Trophoblast cell (in vitro differentiated cells and primary cell): ENCODE data around the gene TRMT112.
"Not testable (repeated sequence)": the region's sequence is repeated elsewhere in the genome, so short reads cannot be mapped to it uniquely, and the experiment has no call there.

Source experiments
- DNase-seq, 2 donors: peaks; one replicate each; pipeline ENCODE4 v3.0.0-alpha.2; 2016
- H2AFZ ChIP-seq: 2 replicates; pipeline ENCODE4 v1.6.1; 2013; ENCODE audit warnings: low read length, moderate library complexity, mild to moderate bottlenecking; ENCODE audit not compliant: insufficient read depth, poor library complexity
- H2AK5ac ChIP-seq: 2 replicates; pipeline ENCODE4 v1.6.1; 2013; ENCODE audit warnings: mild to moderate bottlenecking, low read length
- H2BK120ac ChIP-seq: 2 replicates; pipeline ENCODE4 v1.6.1; 2013; ENCODE audit warnings: low read length, mild to moderate bottlenecking, moderate library complexity; ENCODE audit not compliant: insufficient read depth, poor library complexity
- H2BK12ac ChIP-seq: 2 replicates; pipeline ENCODE4 v1.6.1; 2013; ENCODE audit warnings: mild to moderate bottlenecking, low read length, moderate library complexity
- H2BK5ac ChIP-seq: 2 replicates; pipeline ENCODE4 v1.6.1; 2013; ENCODE audit warnings: low read length, low read depth, moderate library complexity, mild to moderate bottlenecking; ENCODE audit not compliant: poor library complexity
- H3K14ac ChIP-seq: 2 replicates; pipeline ENCODE4 v1.6.1; 2013; ENCODE audit warnings: mild to moderate bottlenecking, low read length
- H3K18ac ChIP-seq: 2 replicates; pipeline ENCODE4 v1.6.1; 2013; ENCODE audit warnings: mild to moderate bottlenecking, low read length
- H3K23ac ChIP-seq: 2 replicates; pipeline ENCODE4 v1.6.1; 2013; ENCODE audit warnings: low read length
- H3K27ac ChIP-seq: 2 replicates; pipeline ENCODE4 v1.5.1; 2013; ENCODE audit warnings: low read depth, mild to moderate bottlenecking, inconsistent platforms, low read length, moderate library complexity
- H3K27me3 ChIP-seq: 2 replicates; pipeline ENCODE4 v1.6.1; 2013; ENCODE audit warnings: inconsistent platforms, mild to moderate bottlenecking, low read length, moderate library complexity; ENCODE audit not compliant: insufficient read depth
- H3K36me3 ChIP-seq, 2 experiments: 1 replicate in 1 of 2; 2 replicates in 1 of 2; pipeline ENCODE4 v1.6.1; 2013; ENCODE audit warnings: low read length in 2 of 2, mild to moderate bottlenecking in 2 of 2, moderate library complexity in 1 of 2; ENCODE audit not compliant: insufficient read depth in 2 of 2, control insufficient read depth in 1 of 2
- H3K4ac ChIP-seq: 2 replicates; pipeline ENCODE4 v1.6.1; 2013; ENCODE audit warnings: low read depth, mild to moderate bottlenecking, low read length, moderate library complexity
- H3K4me1 ChIP-seq, 2 experiments: 1 replicate in 1 of 2; 2 replicates in 1 of 2; pipeline ENCODE4 v1.6.1; 2013; ENCODE audit warnings: low read length in 2 of 2, mild to moderate bottlenecking in 2 of 2, moderate library complexity in 1 of 2; ENCODE audit not compliant: insufficient read depth in 2 of 2, control insufficient read depth in 1 of 2
- H3K4me2 ChIP-seq: 2 replicates; pipeline ENCODE4 v1.6.1; 2013; ENCODE audit warnings: inconsistent platforms, mild to moderate bottlenecking, low read length, moderate library complexity
- H3K4me3 ChIP-seq: 2 replicates; pipeline ENCODE4 v1.5.1; 2013; ENCODE audit warnings: mild to moderate bottlenecking, low read depth, low read length, inconsistent platforms
- H3K79me1 ChIP-seq: one replicate; pipeline ENCODE4 v1.6.1; 2013; ENCODE audit warnings: low read length
- H3K79me2 ChIP-seq: 2 replicates; pipeline ENCODE4 v1.6.1; 2013; ENCODE audit warnings: low read length, mild to moderate bottlenecking; ENCODE audit not compliant: control insufficient read depth, insufficient read depth, poor library complexity
- H3K9ac ChIP-seq: 2 replicates; pipeline ENCODE4 v1.6.1; 2013; ENCODE audit warnings: mild to moderate bottlenecking, low read length
- H3K9me3 ChIP-seq: 2 replicates; pipeline ENCODE4 v1.6.1; 2013; ENCODE audit warnings: low read depth, mild to moderate bottlenecking, control low read depth, inconsistent platforms, low read length; ENCODE audit not compliant: insufficient read depth
- H4K12ac ChIP-seq: 2 replicates; pipeline ENCODE4 v1.6.1; 2013; ENCODE audit warnings: low read depth, mild to moderate bottlenecking, low read length, moderate library complexity
- H4K8ac ChIP-seq: 2 replicates; pipeline ENCODE4 v1.6.1; 2013; ENCODE audit warnings: low read depth, mild to moderate bottlenecking, low read length, moderate library complexity
- H4K91ac ChIP-seq: one replicate; pipeline ENCODE4 v1.6.1; 2013; ENCODE audit warnings: low read depth, mild to moderate bottlenecking, low read length, moderate library complexity
- WGBS: extraction: QIAGEN DNeasy Blood & Tissue Kit; methylation state at CpG from one replicate; pipeline ENCODE4 v1.1.7; 2013; ENCODE audit warnings: missing lambda C conversion rate; ENCODE audit not compliant: insufficient read length, insufficient coverage; ENCODE audit errors: extremely low coverage; 5-methylcytosine and 5-hydroxymethylcytosine counted together

The TRMT112 gene

DNA sequence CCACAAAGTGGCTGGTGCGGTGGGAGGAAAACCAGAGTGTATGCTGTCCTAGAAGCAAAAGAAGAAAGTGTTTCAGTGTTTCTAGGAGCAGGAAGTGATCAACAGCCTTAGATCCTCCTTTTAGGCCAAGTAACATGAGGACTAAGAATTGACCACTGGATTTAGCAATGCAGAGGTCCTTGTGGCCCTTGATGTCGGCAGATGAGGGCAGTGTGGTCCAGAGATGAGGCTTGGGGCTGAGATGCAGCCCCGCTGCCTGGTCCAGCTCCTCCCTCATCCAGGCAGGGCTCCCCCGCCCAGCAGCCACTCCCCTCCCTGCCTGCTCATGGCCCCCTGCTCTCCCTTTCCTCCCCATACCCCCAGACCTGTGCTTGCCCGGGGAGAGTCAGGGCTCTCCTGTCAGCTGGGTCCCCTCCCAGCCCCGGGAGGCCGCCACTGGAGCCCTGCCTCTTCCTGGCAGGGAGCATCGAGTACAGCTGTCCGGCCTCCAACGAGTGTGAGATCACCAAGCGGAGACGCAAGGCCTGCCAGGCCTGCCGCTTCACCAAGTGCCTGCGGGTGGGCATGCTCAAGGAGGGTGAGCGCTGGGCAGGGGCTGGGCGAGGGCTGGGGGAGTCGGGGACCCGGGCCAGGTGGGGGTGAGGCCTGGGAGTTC is 3.7 kb downstream of the TRMT112 start:
- peaks cover 9 to 10% of the 10 kb centered on the region in 2 experiments for H3K4me1 ChIP-seq
- peaks cover 14% of the 10 kb centered on the region for H3K79me1 ChIP-seq
- H3K14ac ChIP-seq = no peak overlapping the region
- no peak overlapping the region for H2AFZ ChIP-seq
- no peaks in the 10 kb centered on the region for H3K27me3 ChIP-seq
- peaks cover 2% of the 10 kb centered on the region for H3K9me3 ChIP-seq
- H3K23ac ChIP-seq = no peak overlapping the region
- no peak overlapping the region for H2AK5ac ChIP-seq
- H3K18ac ChIP-seq = no peak overlapping the region
- H3K4me2 ChIP-seq = no peak overlapping the region
- H3K79me2 ChIP-seq = peaks cover 9% of the 10 kb centered on the region
- no peak overlapping the region for H2BK120ac ChIP-seq
- no peak overlapping the region for H3K4me3 ChIP-seq
- H4K12ac ChIP-seq = no peak overlapping the region
- no peak overlapping the region for H3K9ac ChIP-seq
- no peak overlapping the region for H4K8ac ChIP-seq
- no peak for DNase-seq
- H2BK5ac ChIP-seq = no peak overlapping the region
- peaks cover 34 to 37% of the 10 kb centered on the region in 2 experiments for H3K36me3 ChIP-seq
- H4K91ac ChIP-seq = no peak overlapping the region
- H2BK12ac ChIP-seq = no peak overlapping the region
- no CpG with 5 or more reads among the region's 18 CpGs for WGBS
- H3K27ac ChIP-seq = no peak overlapping the region
- no peak overlapping the region for H3K4ac ChIP-seq

DNA sequence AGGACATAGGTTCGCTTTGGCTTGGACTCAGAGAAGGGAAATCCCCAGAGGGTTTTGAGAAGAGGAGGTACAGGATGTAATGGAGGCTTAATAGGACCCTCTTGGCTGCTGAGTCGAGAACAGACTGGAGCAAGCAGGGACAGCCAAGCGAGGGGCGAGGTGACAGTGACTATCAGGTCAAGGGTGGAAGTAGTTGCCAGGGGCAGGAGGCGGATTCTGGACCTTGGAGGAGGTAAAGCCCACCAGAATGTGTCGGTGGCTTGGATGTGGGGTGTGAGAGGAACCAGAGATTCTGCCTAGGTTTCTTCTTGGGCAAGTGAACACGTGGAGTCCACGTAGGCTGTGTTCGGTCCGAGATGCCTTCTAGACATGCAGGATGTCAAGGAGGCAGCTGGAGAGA is 4.4 kb downstream of the TRMT112 start:
- Histone ChIP-seq H3K4me1 (peaks cover 9 to 10% of the 10 kb centered on the region in 2 experiments), H3K9me3 (peaks cover 2% of the 10 kb centered on the region), H3K4me3 (no peak overlapping the region), H2AK5ac (no peak overlapping the region), H3K4me2 (no peak overlapping the region), H2BK5ac (no peak overlapping the region), H4K12ac (peak overlapping the region; percentile 51), H3K4ac (no peak overlapping the region), H3K23ac (no peak overlapping the region), H3K27ac (no peak overlapping the region), H3K27me3 (no peaks in the 10 kb centered on the region), H3K79me2 (peaks cover 4% of the 10 kb centered on the region), H2AFZ (no peak overlapping the region), H3K79me1 (peaks cover 9% of the 10 kb centered on the region), H3K14ac (no peak overlapping the region), H4K91ac (no peak overlapping the region), H3K9ac (no peak overlapping the region), H3K18ac (no peak overlapping the region), H4K8ac (no peak overlapping the region), H2BK120ac (no peak overlapping the region), H3K36me3 (peaks cover 34 to 40% of the 10 kb centered on the region in 2 experiments), H2BK12ac (no peak overlapping the region)
- no peak for DNase-seq
- no CpG with 5 or more reads among the region's 10 CpGs for WGBS

DNA sequence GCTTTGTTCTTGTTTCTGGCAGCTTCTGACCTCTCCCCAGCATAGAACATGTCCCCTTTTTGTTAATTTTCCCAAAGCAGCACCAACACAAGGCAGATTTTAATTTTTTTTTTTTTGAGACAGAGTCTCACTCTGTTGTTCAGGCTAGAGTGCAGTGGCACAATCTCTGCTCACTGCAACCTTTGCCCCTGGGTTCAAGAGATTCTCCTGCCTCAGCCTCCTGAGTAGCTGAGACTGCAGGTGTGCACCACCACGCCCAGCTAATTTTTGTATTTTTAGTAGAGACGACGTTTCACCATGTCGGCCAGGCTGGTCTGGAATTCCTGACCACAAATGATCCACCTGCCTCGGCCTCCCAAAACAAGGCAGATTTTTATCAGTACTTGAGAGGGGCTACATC is 9.6 kb downstream of the TRMT112 start:
- not testable (repeated sequence) for H3K14ac ChIP-seq

DNA sequence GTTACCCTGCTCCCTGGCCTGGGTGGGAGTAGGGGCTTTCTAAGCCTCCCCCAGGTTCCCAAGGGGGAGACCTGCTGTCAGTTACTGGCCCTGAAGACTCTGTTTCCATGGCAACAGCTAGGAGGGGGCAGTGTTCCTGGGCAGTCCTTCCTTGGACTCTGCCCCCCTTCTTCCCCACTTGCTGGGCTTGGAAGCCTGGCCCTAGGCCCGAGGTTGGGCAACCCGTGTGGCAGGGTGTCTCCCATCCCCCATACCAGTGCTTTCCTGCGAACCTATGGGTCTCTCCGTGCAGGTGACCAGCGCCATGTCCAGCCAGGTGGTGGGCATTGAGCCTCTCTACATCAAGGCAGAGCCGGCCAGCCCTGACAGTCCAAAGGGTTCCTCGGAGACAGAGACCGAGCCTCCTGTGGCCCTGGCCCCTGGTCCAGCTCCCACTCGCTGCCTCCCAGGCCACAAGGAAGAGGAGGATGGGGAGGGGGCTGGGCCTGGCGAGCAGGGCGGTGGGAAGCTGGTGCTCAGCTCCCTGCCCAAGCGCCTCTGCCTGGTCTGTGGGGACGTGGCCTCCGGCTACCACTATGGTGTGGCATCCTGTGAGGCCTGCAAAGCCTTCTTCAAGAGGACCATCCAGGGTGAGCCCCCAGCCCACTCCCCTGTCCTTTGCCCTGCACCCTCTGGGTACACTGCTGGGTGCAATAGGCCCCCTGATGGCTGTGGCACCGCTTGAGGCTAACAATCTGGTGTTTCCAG is 10.3 kb downstream of the TRMT112 start:
- H3K9me3 ChIP-seq = peaks cover 2% of the 10 kb centered on the region
- peak overlapping the region; percentile 73 for H3K4me2 ChIP-seq
- H3K36me3 ChIP-seq = peaks cover 2 to 8% of the 10 kb centered on the region in 2 experiments
- H3K27ac ChIP-seq = no peak overlapping the region
- H4K8ac ChIP-seq = peak overlapping the region; percentile 85
- H2BK12ac ChIP-seq = no peak overlapping the region
- peak overlapping the region; percentile 74 for H3K23ac ChIP-seq
- H3K79me1 ChIP-seq = peaks cover 15% of the 10 kb centered on the region
- no peak overlapping the region for H2AK5ac ChIP-seq
- H4K91ac ChIP-seq = no peak overlapping the region
- no peak overlapping the region for H3K14ac ChIP-seq
- H3K4me3 ChIP-seq = peak overlapping the region; percentile 4
- peak overlapping the region; percentile 7 for H3K9ac ChIP-seq
- no peak for DNase-seq
- no CpG with 5 or more reads among the region's 15 CpGs for WGBS
- H3K18ac ChIP-seq = no peak overlapping the region
- no peak overlapping the region for H2BK120ac ChIP-seq
- peaks cover 10% of the 10 kb centered on the region for H3K79me2 ChIP-seq
- H3K4me1 ChIP-seq = peaks cover 15 to 18% of the 10 kb centered on the region in 2 experiments
- no peak overlapping the region for H2BK5ac ChIP-seq
- H3K4ac ChIP-seq = peak overlapping the region; percentile 81
- H2AFZ ChIP-seq = no peak overlapping the region
- H3K27me3 ChIP-seq = no peaks in the 10 kb centered on the region
- H4K12ac ChIP-seq = peak overlapping the region; percentile 66

More for the DNA sequence above, 9.6 kb downstream of the TRMT112 start:
- not testable (repeated sequence) for H3K9ac ChIP-seq, H3K23ac ChIP-seq, H3K18ac ChIP-seq, H2AFZ ChIP-seq, H4K12ac ChIP-seq, H4K91ac ChIP-seq, H3K9me3 ChIP-seq, H4K8ac ChIP-seq, H3K4ac ChIP-seq, H2BK5ac ChIP-seq, H3K27me3 ChIP-seq, H2BK12ac ChIP-seq, DNase-seq, H3K27ac ChIP-seq, H2AK5ac ChIP-seq, H3K79me2 ChIP-seq, H3K4me3 ChIP-seq, H2BK120ac ChIP-seq, H3K4me2 ChIP-seq
- Histone ChIP-seq H3K36me3 (peaks cover 8 to 12% of the 10 kb centered on the region in 2 experiments), H3K4me1 (peaks cover 15 to 18% of the 10 kb centered on the region in 2 experiments), H3K79me1 (peaks cover 15% of the 10 kb centered on the region)
- no CpG with 5 or more reads among the region's 5 CpGs for WGBS
